Globus pallidus (tissue), 1 donor: ENCODE measurements around the gene MORN1.
A peak's percentile ranks its signal among the peaks of the same experiment; 100 is the strongest.

Source experiments
- DNase-seq: peaks from one replicate; pipeline ENCODE4 v3.0.0-alpha.2; 2015; ENCODE audit warnings: low spot score

MORN1 gene

DNA sequence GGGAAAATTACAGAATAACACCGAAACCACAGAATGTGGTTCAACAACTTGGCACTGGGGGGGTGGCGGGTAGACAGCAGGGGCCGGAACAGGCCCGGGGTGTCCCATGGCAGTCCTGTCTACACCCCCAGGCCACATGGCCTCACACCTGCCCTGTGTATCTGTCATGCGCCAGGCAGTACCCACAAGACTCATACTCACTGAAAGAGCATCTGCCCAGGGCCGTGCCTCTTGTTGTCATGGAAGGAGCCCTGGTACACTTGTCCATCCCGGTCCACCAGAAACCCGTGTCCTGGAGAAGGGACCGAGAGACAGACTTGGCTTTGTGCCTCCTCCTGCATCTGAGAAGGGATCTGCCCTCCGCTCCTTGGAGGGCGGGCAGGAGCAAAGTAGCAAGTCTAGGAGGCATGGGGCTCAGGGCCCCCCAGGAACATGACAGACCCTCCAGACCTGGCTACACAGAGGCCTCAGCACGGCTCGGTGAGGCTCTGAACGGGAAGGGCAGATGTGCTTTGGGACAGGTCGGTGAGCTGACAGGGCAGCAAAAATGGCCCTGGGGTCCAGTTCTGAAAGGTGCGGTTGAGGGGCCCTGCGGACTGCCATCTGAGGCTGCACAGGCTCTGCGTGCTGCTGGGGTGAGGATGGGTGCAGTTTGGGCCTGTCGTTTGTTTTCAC is 5.6 kb downstream of the MORN1 start:
- DNase-seq: no peak

DNA sequence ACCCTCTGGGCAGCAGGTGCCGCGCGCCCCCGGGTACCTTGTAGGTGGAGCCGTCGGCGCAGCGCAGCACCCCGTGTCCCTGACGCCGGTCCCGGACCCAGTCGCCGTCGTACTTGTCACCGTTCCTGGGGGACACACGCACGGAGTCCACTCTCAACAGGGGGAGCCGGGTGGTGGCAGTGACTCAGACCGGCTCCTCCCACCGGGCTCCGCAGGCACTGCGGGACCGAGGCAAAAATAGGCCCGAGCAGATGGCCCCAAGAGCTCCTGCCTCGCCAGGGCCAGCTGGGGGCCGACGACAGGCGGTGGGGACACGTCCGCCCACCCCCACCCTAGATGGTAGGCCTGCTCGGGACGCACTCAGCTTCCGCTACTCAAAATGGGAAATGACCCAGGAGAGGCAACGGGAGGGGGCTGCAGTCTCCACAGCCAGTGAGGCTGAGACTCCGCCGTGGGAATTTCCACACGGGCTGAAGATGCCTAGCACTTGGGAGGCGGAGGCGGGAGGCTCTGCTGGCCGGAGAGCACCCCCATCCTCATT is 6.3 kb downstream of the MORN1 start:
- DNase-seq: no peak

DNA sequence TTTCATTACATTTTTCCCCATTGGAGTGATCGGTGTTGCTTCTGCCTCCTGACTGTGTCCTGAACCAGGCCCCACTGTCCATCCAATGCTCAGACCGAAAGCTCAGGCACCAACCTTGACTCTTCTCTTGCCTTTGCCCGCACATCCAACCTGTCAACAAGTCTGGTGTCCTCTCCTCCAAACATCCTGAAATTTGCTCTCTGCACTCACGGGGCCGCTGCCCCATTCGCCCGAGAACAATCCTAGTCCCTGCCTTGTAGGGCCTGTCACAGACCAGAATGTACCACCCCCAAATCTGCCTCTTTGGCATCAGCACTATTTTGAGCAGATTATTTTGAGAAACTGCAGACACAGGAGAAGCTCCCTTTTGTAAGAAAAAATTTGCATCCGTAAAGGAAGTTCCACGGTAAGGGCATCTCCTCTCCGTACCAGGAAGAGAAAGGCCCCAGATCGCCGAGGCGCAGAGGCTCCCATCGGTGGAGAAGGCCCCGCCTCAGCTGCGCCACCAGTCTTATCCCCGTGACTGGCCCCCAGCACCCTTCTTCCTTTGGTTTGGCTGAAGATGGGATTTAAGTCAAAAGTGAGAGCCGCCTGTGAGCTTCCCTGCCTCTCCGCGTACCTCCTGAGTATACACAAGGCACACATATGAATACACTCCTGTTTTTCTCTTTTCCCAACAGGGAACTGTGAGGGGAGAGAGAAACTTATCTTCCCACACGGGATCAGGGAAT is 7.1 kb downstream of the MORN1 start:
- no peak for DNase-seq

DNA sequence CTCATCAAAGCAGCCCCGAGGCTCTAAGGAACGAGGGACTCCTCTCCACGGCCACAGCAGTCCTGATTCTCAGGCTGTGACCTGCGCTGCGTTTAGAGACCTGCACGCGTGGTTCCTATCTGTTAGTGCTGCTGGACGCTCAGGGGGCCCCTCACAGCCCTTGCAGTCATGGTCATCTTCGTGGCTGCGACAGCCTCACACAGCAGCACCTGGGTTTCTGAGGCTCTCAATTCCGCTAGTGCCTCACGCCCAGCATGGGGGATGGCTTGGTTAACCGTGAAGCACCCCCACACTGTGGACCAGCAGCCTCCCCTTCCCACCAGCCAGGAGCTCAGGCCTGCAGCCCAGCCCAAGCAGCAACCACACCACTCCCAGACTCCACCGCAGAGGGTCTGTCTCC is 7.8 kb downstream of the MORN1 start:
- DNase-seq: no peak

DNA sequence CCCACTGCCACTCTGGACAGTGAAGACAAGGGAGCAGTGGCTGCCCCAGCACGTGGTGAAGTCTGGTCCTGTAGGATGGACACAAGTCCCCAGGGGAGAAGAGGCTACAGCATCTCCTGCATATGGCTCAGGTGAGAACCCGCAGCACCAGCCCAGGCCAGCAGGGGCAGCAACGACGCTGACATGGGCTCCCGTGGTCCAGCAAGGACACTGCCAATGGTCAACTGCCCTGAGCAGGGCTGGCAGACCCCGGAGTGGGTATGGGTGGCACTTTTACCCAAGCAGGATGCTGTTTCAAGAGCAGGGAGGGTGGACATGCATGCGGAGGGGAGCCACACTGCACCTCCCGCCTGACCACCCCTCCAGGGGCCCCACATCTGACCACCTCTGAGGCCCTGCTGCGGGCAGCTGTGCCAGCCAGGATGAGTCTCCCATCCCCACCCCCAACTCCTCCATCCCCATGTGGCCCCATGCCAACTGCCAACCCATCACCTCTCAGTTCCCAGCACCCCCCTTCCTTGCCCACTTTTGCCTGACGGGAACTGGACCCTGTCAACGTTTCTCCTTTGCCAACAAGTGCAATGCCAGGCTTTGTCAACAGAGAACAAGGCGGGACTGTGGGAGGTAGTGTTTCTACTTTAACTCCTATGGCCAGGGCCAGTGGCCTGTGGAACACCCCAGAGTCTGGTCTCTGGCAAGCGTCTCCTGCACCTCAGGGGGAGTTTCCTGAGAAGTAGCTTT is 8.6 kb downstream of the MORN1 start:
- DNase-seq: no peak

DNA sequence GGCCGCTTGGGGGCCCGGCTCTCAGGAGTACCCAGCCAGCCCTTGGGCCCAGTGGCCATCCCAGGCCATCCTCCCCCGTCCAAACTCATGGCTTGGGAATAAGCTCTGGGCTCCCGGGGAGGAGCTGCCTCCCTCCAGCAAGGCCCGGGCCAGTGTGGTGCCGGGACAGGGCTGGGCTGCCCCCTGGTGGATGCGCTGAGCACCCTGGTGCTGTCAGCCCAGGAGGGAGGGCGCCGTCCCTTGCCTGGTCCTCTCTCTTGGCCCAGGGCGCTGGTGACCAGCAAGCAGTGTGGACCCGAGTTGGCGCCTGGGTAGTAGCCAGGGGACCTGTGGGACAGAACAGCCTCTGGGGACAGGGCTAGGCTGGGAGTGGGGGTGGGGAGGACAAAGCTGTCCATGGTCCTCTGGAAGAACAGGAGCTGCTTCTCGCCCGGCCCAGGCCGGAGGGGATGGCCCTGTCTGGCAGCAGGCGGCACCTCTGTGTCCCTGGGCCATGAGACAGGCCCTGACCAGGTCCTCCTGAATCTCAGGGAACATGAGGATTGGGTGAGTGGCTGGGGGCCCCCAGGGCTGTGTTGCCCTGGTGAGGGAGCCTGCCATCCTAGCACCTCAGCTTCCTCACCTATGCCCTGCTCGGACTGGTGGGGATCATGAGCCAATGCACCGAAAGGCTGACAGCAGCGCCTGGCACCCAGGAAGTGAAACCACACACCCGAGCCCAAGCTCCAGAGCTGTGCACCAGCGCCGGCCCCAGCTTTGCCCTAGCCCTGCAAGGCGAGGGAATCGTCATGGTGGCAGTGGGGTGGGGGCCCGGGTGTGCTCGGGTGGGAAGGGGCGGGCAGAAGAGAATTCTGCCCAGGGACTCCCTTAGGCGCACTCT is 9.4 kb downstream of the MORN1 start:
- peak; percentile 66 for DNase-seq

DNA sequence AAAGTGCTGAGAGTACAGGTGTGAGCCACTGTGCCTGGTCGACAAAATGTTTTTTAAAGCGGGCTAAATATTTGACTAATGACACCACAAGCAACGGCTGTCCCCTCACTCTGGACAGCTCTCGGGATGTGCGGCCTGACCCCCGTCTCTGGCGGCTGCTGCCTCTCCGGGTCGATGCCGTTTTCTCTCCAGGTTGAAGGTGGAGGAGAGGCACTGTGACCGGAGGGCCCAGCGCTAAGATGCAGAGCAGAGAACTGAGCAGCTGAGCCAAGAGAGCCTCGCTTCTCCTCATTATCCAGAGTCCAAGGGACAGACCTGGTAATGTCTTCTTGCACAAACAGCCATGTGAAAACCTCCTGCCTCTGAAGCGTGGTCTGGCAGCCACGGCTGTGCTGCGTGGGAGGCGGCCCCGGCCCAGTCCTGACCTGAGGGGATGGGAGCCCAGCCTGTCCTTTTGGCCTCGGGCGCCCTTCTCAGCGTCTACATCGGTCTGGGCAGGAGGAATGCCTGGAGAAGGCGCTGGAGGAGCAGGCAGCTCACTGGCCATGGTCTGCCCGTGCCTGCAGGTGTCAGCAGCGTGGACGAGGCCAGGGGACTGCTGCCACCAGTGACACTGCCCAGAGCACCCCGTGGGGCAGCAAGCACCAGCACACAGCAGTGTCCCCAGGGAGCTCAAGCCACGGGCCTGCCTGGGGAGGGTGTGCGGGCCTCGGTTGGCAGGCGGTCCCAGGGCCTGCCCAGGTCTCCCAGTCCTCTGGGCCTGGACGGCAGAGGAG is 10.3 kb downstream of the MORN1 start:
- no peak for DNase-seq

DNA sequence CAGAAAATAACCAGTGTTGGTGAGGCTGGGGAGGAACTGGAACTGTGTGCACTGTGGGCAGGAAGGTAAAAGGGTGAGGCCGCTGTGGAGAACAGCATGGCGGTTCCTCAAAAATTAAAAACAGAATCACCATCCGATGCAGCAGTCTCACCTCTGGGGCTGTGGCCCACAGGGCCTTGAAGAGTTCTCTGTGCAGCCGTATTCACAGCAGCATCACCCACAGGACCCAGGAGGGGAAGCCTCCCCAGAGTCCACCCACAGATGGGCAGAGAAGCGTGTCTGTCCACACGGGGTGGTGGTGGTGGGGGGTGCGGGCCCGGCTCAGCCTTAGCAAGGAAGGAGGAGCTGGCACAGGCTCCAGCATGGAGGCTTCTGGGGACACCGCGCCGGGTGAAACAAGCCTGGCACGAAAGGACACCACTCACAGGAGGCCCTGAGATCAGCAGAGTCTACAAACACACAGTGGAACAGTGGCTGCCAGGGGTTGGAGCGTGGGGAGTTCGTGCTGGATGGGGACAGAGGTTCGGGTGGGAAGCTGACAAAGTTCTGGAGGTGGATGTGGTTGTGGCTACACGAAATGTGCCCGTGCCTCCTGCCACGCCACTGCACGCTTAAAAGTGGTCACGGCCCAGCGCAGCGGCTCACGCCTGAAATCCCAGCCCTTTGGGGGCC is 11.5 kb downstream of the MORN1 start:
- DNase-seq: no peak

DNA sequence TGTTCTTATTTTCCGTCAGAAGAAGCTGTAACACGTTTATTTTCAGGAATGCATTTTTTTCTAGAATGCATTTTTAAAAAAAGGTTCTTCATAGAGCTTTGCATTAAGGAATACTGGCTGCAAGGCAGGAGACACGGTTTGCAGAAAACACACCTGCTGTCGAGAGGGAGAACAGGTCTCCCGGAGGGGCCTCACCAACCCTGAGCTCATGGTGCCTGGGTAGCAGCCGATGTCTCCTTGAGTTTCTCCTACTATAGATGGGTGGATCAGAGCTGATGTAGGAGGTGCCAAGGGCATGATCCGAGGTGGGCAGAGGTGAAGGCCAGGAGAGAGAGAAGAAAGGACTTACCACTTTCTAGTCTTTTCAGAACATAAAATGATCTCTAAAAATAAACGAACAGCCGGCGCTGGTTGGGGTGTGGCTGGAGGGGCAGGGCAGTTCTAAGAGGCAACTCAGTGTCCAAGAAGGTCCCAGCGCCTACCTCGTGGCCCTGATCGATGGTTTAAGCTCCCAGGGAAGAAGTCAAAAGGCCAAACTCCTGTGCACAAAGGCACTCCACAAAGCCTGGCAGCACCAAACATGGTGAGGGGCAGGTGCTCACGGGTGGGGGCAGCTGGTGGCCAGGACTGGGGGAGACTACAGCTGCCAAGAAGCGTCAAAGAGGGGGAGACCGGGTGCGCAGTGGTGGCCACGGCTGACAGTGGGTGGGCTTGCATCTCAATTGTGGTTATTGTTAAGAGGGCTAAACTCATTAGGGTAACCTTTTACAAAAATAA is 12.2 kb downstream of the MORN1 start:
- DNase-seq: no peak

DNA sequence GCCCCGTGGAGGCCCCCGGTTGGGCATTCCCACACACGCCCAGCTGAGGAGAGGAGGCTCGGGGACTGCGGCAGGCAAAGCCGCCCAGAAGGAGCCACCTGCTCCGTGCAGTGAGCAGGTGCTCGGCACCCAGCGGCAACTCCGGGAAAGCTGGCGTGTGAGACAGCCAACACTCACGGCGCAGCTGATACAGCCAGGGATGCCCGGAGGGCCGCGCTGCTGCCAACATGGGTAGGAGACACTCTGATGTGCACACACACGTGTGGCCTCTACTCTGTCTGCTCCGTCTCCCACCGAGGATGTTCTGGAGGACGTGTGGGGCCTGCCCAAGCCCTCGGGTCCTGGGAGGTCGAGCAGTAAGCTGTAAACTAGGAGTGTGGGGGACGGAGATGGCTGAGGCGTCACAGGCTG is 12.9 kb downstream of the MORN1 start:
- DNase-seq: no peak

DNA sequence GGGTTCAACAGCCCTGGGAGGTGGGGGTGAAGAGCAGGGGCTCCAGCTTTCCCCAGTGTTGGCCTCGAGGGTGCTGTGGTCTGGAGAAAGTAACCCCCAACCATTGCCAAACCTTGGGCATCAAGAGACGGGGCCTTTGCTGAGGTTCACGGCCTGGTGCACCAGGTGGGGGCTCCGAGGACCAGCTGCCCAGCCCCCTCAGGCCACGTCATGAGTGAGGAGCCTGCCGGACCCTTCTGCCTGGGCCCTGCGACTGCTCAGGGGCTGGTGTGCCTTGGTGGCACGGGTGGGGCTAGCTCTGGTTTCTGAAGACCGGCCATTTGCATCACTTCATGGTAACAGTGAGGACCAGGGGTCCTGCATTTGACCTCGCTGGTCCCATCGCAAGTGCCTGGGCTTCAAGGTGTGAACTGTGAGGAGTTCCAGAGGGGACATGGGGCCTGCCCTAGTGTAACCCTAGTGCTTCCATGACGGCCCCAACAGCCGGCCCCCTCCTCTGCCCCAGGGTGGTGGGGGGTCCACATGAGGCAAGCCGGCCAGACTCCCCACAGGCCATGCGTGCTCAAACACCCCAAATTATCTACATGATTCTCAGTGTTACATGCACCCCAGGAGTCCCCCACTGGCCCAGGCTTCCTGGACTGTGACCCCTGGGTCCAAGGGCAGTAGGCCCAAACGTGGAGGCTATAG is 13.5 kb downstream of the MORN1 start:
- no peak for DNase-seq

DNA sequence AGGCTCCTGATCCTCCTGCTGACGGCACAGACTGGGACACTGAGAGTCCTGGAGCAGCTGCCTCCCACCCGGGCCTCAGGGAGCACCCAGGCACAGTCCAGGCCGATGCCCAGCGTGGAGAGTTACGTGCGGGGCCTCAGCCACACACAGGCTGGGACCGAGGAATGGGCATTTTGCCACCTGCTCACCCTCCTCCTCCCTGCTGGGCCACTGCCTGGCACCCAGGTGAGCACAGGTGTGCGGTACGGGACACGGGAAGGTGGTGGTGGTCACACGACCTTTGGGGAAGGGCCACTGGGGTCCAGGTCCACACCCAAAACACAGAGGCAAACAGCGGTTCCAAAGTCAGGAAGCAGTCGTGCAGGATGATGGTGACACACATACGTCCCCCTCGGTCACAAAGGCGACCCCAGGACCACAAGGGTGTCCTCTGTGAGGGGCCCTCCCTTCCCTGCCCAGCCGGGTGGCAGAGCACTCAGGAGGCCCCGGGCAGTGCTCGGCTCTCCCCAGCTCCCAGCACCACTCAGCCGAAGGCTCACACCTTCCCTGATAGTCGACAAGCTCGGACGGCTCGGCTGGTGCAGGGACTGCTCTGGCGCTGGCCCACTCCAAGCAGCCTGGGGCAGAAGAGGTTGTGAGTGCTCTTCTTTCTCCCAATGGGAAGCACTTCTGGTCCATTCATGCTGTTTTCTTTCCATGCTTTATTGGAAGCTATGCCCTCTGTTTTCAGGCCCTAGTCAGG is 14.3 kb downstream of the MORN1 start:
- no peak for DNase-seq

DNA sequence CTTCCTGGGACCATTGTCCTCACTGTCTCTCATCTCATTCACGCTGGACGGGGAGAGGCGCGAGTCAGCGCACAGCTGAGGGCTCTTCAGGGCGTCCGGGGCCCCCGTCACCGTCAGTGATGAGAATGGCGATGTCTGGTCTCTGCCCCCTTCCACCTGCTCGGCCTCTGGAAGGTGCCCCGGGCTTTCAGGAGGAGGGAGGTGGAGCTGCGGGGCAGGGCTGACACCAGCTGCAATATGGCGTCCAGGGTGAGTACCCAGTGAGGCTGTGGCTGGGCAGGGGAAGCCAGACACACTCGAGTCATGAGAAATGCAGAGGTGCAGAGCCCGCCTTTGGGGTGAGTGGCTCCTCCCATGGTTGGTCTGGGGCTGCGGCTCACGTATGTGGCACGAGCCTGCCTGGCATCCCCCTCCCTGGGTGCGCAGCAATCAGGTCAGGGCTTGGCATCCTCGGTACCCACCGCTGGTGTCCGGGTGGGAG is 15.1 kb downstream of the MORN1 start:
- DNase-seq: no peak

DNA sequence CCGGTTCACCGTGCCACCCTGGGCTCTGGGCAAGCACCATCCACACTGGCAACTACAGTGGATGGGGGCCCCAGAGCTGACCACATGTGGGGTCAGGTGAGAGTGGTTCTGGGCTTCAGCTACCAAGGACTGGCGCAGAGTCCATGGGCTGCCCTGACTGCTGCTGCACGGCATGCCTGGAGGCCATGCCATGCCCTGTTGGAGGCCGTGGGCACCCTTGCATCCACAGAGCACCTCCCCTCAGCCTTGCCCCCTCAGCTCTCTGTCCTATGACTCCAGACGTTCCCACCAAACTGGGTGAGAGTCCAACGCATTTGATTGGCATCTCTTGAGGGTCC is 15.5 kb downstream of the MORN1 start:
- DNase-seq: no peak

DNA sequence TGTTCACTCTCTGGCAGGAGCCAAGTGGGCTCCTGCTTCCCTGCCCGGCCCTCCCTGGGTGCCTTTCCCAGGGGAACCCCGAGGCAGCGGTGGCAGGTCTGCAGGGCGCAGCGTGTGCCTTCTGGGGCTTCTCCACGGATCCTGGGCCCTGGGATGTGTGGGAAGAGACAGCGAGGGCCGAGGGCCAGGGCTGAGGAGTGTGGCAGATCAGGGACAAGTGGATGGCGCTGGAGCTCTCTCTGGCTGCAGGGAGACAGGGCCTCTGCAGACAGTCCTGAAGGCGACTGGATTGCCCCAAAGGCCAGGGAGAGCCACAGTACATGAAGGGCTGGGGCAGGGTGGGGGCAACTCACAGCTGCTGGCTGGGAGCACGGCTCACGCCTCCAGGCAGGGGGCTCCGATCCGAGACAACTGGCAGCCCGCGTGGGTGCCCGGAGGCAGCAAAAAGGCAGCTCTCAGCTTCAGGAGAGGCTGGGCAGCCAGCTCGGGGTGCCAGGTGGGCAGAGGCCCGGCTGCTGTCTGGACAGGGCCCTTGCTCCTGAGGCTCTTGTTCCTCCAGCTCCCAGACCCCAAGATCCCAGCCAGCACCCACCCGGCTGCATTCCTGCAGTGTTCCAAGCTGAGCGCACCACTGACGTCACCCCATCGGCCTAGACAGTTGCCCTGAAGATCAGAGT is 16.0 kb downstream of the MORN1 start:
- DNase-seq: no peak

DNA sequence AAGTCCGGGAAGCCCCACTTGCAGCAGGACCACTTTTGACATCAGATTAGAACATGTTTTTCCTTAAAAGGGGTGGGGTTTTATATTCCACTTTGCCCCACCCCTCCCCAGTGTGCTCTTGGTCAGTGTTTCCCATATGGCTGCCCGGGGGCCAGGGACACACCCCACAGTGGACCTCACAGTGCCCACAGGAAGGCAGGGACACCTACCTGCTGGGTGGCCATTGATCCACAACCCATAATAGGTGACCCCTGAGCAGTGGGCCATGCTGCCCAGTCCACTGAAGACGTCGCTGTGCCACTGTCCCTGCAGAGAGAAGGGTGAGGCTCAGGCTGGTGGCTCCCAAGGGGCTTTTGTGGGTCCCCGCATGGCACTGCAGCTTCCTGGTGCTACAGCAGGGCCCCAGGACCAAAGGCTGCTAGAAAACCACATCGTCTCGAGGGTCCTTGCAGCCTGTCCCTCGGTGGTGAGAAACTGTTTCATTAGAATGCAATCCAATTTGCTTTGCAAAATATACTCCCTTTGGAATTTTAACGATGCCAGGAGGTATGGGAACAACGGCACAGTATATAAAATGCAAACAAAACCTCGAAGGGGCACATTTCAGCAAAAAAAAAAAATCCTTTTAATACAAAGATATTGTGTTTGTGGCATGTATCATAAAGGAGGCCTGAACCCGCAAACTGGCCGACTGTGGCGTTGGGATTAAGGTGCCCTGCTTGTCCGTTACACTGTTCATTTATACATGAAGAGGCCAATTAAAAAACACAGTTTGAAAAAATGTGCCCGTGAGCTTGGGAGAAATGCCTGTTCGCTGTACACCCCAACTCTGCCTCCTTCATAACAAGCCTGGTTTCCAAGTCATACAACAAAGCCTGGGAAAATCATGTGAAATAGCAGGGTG is 16.9 kb downstream of the MORN1 start:
- no peak for DNase-seq
